GM21825 (cell line): Measurements from ENCODE around the gene PER3.

Experiments used
- ATAC-seq: cut with Tn5 transposase; IDR thresholded peaks from one replicate; pipeline ENCODE4 v1.9.1; 2021; ENCODE audit warnings: mild to moderate bottlenecking, moderate library complexity; ENCODE audit not compliant: unreplicated experiment

The PER3 gene

GRCh38 chr1:7869136-7869920 lies 85.2 kb downstream of the PER3 start:
- no peak for ATAC-seq

GRCh38 chr1:7871136-7871535 lies 87.0 kb downstream of the PER3 start:
- no peak for ATAC-seq

- no peak for ATAC-seq
These were observed 90.0 kb downstream of the PER3 start for GRCh38 chr1:7873801-7874795.

- no peak for ATAC-seq
These were observed 93.9 kb downstream of the PER3 start for GRCh38 chr1:7878027-7878426.

GRCh38 chr1:7879228-7879627 lies 95.1 kb downstream of the PER3 start:
- ATAC-seq = no peak

- no peak for ATAC-seq
These were observed 100.7 kb downstream of the PER3 start for GRCh38 chr1:7884757-7885156.

GRCh38 chr1:7885513-7886404 lies 101.7 kb downstream of the PER3 start:
- ATAC-seq = no peak

GRCh38 chr1:7886405-7886745 lies 102.3 kb downstream of the PER3 start:
- no peak for ATAC-seq

- no peak for ATAC-seq
These were observed 104.4 kb downstream of the PER3 start for GRCh38 chr1:7888248-7889081.

GRCh38 chr1:7890853-7891252 lies 106.8 kb downstream of the PER3 start:
- ATAC-seq = no peak

- no peak for ATAC-seq
These were observed 107.7 kb downstream of the PER3 start for GRCh38 chr1:7891804-7892203.

GRCh38 chr1:7893529-7894180 lies 109.6 kb downstream of the PER3 start:
- ATAC-seq = no peak
